A549 (cell line): Measurements from ENCODE around the gene OR1N1. TPM values are rescaled to one million over a fixed set of nuclear protein-coding genes. Genes with fewer than 3 reads are reported as not detected.

Experiments used
- ATAC-seq, 2 experiments: fragments of 200-7000 bp in 1 of 2; fragments of >200 bp in 1 of 2; cut with Nextera tagmentation in 1 of 2; cut with Tn5 transposase in 1 of 2; 3 replicates each; pipeline versions ENCODE4 v1.8.0 to v1.9.1; 2018 to 2020; ENCODE audit warnings: mild to moderate bottlenecking in 1 of 2, moderate library complexity in 1 of 2
- CTCF ChIA-PET: fragments of 300-600 bp; sonication (Branson Sonifier 250); formaldehyde crosslinking; extraction: SDS; loops from one replicate; lab custom pipeline; 2021; ENCODE audit warnings: antibody characterized with exemption, inconsistent platforms; lab: Yijun Ruan, JAX
- POLR2A ChIA-PET: fragments of 350-600 bp; formaldehyde crosslinking; extraction: SDS; loops from one replicate; lab custom pipeline; 2021; ENCODE audit warnings: antibody characterized with exemption, inconsistent platforms; lab: Yijun Ruan, JAX
- DNase-seq, 2 experiments: peaks; one replicate each; pipeline versions ENCODE4 v3.0.0 to v3.0.0-alpha.2; 2011 to 2016; ENCODE audit warnings: low read depth in 1 of 2, low spot score in 1 of 2
- FAIRE-seq: peaks from 2 replicates; lab custom pipeline; 2011; peaks lifted over from hg19 to GRCh38; lab: Jason Lieb, UNC
- H3K27ac ChIP-seq, 2 experiments: fragments of >200 bp; sonication (Bioruptor Twin); formaldehyde crosslinking; 3 replicates each; pipeline ENCODE4 v1.5.1; 2016 to 2017
- H3K4me1 ChIP-seq: fragments of >200 bp; sonication (Bioruptor Twin); formaldehyde crosslinking; 3 replicates; pipeline ENCODE4 v1.6.1; 2016
- H3K4me2 ChIP-seq: fragments of >200 bp; sonication (Bioruptor Twin); formaldehyde crosslinking; 3 replicates; pipeline ENCODE4 v1.6.1; 2016
- H3K4me3 ChIP-seq: fragments of >200 bp; sonication (Bioruptor Twin); formaldehyde crosslinking; 3 replicates; pipeline ENCODE4 v1.5.1; 2016
- H3K9me3 ChIP-seq: fragments of >200 bp; sonication (Bioruptor Twin); formaldehyde crosslinking; 3 replicates; pipeline ENCODE4 v1.6.1; 2016
- BCL3 ChIP-seq: fragments of >200 bp; sonication (Bioruptor Twin); formaldehyde crosslinking; IDR thresholded peaks from 3 replicates; pipeline ENCODE4 v1.6.1; 2016
- CBX8 ChIP-seq: fragments of 200-600 bp; sonication (generic); IDR thresholded peaks from 2 replicates; pipeline ENCODE4 v1.6.1; 2016
- CHD4 ChIP-seq: fragments of 200-600 bp; sonication (generic); IDR thresholded peaks from 2 replicates; pipeline ENCODE4 v1.6.1; 2016; ENCODE audit warnings: antibody characterized with exemption, mild to moderate bottlenecking, borderline replicate concordance
- E2F6 ChIP-seq: IDR thresholded peaks from 2 replicates; pipeline ENCODE4 v1.6.1; 2012; ENCODE audit warnings: low read depth, borderline replicate concordance
- EHF ChIP-seq: fragments of 250-450 bp; sonication (Bioruptor Pico); IDR thresholded peaks from 2 replicates; pipeline ENCODE4 v1.5.0; 2020; ENCODE audit warnings: mild to moderate bottlenecking
- EHMT2 ChIP-seq: fragments of 200-600 bp; sonication (generic); IDR thresholded peaks from 2 replicates; pipeline ENCODE4 v1.6.1; 2016; ENCODE audit warnings: antibody characterized with exemption, low read depth, mild to moderate bottlenecking, moderate library complexity
- ELK1 ChIP-seq: fragments of 150-350 bp; IDR thresholded peaks from 2 replicates; pipeline ENCODE4 v1.6.1; 2014; ENCODE audit warnings: low read depth, mild to moderate bottlenecking, low read length
- ESRRA ChIP-seq: fragments of 150-350 bp; IDR thresholded peaks from 2 replicates; pipeline ENCODE4 v1.6.1; 2014; ENCODE audit warnings: mild to moderate bottlenecking, low read length, borderline replicate concordance
- FOSL2 ChIP-seq, 2 experiments: fragments of 450-650 bp in 1 of 2; fragments of >200 bp in 1 of 2; sonication (Bioruptor Twin) in 1 of 2; formaldehyde crosslinking; IDR thresholded peaks; 2 replicates each; pipeline versions ENCODE4 v1.5.0 to v1.6.1; 2016 to 2020; ENCODE audit warnings: mild to moderate bottlenecking in 1 of 2, moderate library complexity in 1 of 2
- HEYL ChIP-seq: fragments of 250-450 bp; sonication (Bioruptor Pico); IDR thresholded peaks from 2 replicates; pipeline ENCODE4 v1.8.0; 2021; ENCODE audit warnings: mild to moderate bottlenecking, moderate library complexity
- HOXA7 ChIP-seq: fragments of 250-450 bp; sonication (Bioruptor Pico); IDR thresholded peaks from 2 replicates; pipeline ENCODE4 v1.5.0; 2020; ENCODE audit warnings: mild to moderate bottlenecking, moderate library complexity
- HOXB13 ChIP-seq: fragments of 250-450 bp; sonication (Bioruptor Pico); IDR thresholded peaks from 2 replicates; pipeline ENCODE4 v1.5.0; 2020; ENCODE audit warnings: low read depth, mild to moderate bottlenecking, moderate library complexity
- JUN ChIP-seq, 2 experiments: fragments of >200 bp; sonication (Bioruptor Twin); formaldehyde crosslinking; IDR thresholded peaks; 2 replicates in 1 of 2; 3 replicates in 1 of 2; pipeline ENCODE4 v1.6.1; 2016 to 2017
- JUNB ChIP-seq: fragments of >200 bp; sonication (Bioruptor Twin); formaldehyde crosslinking; IDR thresholded peaks from 2 replicates; pipeline ENCODE4 v1.6.1; 2016
- KDM1A ChIP-seq: fragments of 200-600 bp; sonication (generic); IDR thresholded peaks from 2 replicates; pipeline ENCODE4 v1.6.1; 2016; ENCODE audit warnings: low read depth, mild to moderate bottlenecking
- KDM5A ChIP-seq: fragments of 200-600 bp; sonication (generic); IDR thresholded peaks from 2 replicates; pipeline ENCODE4 v1.6.1; 2016; ENCODE audit warnings: antibody characterized with exemption, mild to moderate bottlenecking
- MAFK ChIP-seq: fragments of 450-650 bp; IDR thresholded peaks from 2 replicates; pipeline ENCODE4 v1.6.1; 2014; ENCODE audit not compliant: partially characterized antibody
- MAX ChIP-seq: IDR thresholded peaks from 2 replicates; pipeline ENCODE4 v1.6.1; 2012
- NFE2L2 ChIP-seq: fragments of 150-350 bp; conservative IDR thresholded peaks from 2 replicates; pipeline ENCODE4 v1.6.1; 2014; ENCODE audit warnings: low read length
- PBX3 ChIP-seq: IDR thresholded peaks from 2 replicates; pipeline ENCODE4 v1.6.1; 2012
- PHF8 ChIP-seq: fragments of 200-600 bp; sonication (generic); IDR thresholded peaks from 2 replicates; pipeline ENCODE4 v1.6.1; 2016; ENCODE audit warnings: low read depth, mild to moderate bottlenecking, antibody characterized with exemption, moderate library complexity, borderline replicate concordance
- POLR2AphosphoS2 ChIP-seq: conservative IDR thresholded peaks from 2 replicates; pipeline ENCODE4 v1.6.1; 2012; ENCODE audit warnings: low read length, improper control_type of control experiment, inconsistent platforms
- RAD21 ChIP-seq, 2 experiments: fragments of >200 bp in 1 of 2; sonication (Bioruptor Twin) in 1 of 2; formaldehyde crosslinking in 1 of 2; IDR thresholded peaks in 1 of 2; conservative IDR thresholded peaks in 1 of 2; 2 replicates in 1 of 2; 3 replicates in 1 of 2; pipeline ENCODE4 v1.6.1; 2012 to 2018; ENCODE audit warnings: inconsistent platforms in 1 of 2
- RNF2 ChIP-seq: fragments of 200-600 bp; sonication (generic); IDR thresholded peaks from 2 replicates; pipeline ENCODE4 v1.6.1; 2016; ENCODE audit warnings: low read depth, mild to moderate bottlenecking, antibody characterized with exemption, moderate library complexity, borderline replicate concordance
- SMC3 ChIP-seq: fragments of >200 bp; sonication (Bioruptor Twin); formaldehyde crosslinking; IDR thresholded peaks from 3 replicates; pipeline ENCODE4 v1.6.1; 2018; ENCODE audit warnings: inconsistent platforms
- USF2 ChIP-seq: fragments of 450-650 bp; IDR thresholded peaks from 2 replicates; pipeline ENCODE4 v1.6.1; 2014; ENCODE audit warnings: antibody characterized with exemption
- ZFP36 ChIP-seq: fragments of 450-650 bp; IDR thresholded peaks from 2 replicates; pipeline ENCODE4 v1.6.1; 2014; ENCODE audit warnings: borderline replicate concordance; ENCODE audit not compliant: partially characterized antibody
- ZNF302 ChIP-seq: fragments of 250-450 bp; sonication (Bioruptor Pico); IDR thresholded peaks from 2 replicates; pipeline ENCODE4 v1.9.0; 2021; ENCODE audit warnings: inconsistent platforms, mild to moderate bottlenecking, moderate library complexity
- WGBS: methylation state at CpG from one replicate; pipeline ENCODE4 v1.1.6; 2017; ENCODE audit errors: missing lambda C conversion rate; 5-methylcytosine and 5-hydroxymethylcytosine counted together
- polyA plus RNA-seq, 4 experiments: library from polyadenylated mRNA; depleted of rRNA in 3 of 4; stranded (reverse); fragments of >200 nt; fragmentation: RNase III in 1 of 4; extraction: RNeasy Plus Mini Kit Qiagen cat#74134 plus additional on column Dnase treatment in 1 of 4; gene quantifications; 2 replicates in 3 of 4; 3 replicates in 1 of 4; pipeline ENCODE4 v1.2.3, GENCODE V29; 2011 to 2017

Gene OR1N1
- polyA plus RNA-seq, 2 of the 4 experiments (the other 2 are of a cell fraction): not detected

GRCh38 chr9:122518226-122518625 is 8.9 kb downstream of the OR1N1 start:
- no peaks in the 10 kb centered on the region for H3K9me3 ChIP-seq
- 5% methylated on average over 2 of the region's 2 CpGs for WGBS
- no peak for FAIRE-seq

GRCh38 chr9:122510502-122510901 is 16.6 kb downstream of the OR1N1 start, which contains the start of gene OR1J2:
Gene OR1J2, plus strand, starts transcription at chr9:122510802. Its CDS starts 0 bp downstream, at chr9:122510802.
- H3K4me1 ChIP-seq: no peaks in the 10 kb centered on the region
- DNase-seq (no peak), ATAC-seq (no peak), FAIRE-seq (no peak)
- POLR2A ChIA-PET: no interaction called here
- H3K9me3 ChIP-seq: no peaks in the 10 kb centered on the region
- no peak within 1 kb of the TSS for H3K27ac ChIP-seq
- no peak within 1 kb of the TSS for H3K4me3 ChIP-seq
- no peak for TF ChIP-seq MAFK
- TF ChIP-seq USF2: no peak
- no peak for TF ChIP-seq EHF
- no peak for TF ChIP-seq PBX3
- no peak for TF ChIP-seq CHD4
- TF ChIP-seq JUN (IDR thresholded peaks at IDR 0.05): no peak
- TF ChIP-seq ZNF302 (CRISPR knock-in tag): no peak
- TF ChIP-seq KDM5A: no peak
- TF ChIP-seq EHMT2: no peak
- no peak for TF ChIP-seq KDM1A
- TF ChIP-seq HEYL (CRISPR knock-in tag): no peak
- no peak for TF ChIP-seq RAD21 (conservative IDR thresholded peaks at IDR 0.05 in 1 of 2, IDR thresholded peaks at IDR 0.05 in 1 of 2)
- TF ChIP-seq POLR2AphosphoS2: no peak
- TF ChIP-seq CBX8: no peak
- CTCF ChIA-PET: no interaction called here
- no peak within 1 kb of the TSS for H3K4me2 ChIP-seq
- 33% methylated on average over 6 of the region's 6 CpGs for WGBS

More at GRCh38 chr9:122518226-122518625, 8.9 kb downstream of the OR1N1 start:
- no peak overlapping the region for H3K4me3 ChIP-seq
- H3K27ac ChIP-seq: no peak overlapping the region
- no peak overlapping the region for H3K4me2 ChIP-seq
- no peak for ATAC-seq
- CTCF ChIA-PET: no interaction called here
- POLR2A ChIA-PET: no interaction called here
- TF ChIP-seq SMC3 (no peak), BCL3 (no peak), ELK1 (no peak), NFE2L2 (no peak), E2F6 (no peak), HOXA7 (CRISPR knock-in tag) (no peak), ZFP36 (no peak), PHF8 (no peak), RNF2 (no peak), CBX8 (no peak), POLR2AphosphoS2 (no peak), FOSL2 (IDR thresholded peaks at IDR 0.05) (no peak), FOSL2 (CRISPR knock-in tag; IDR thresholded peaks at IDR 0.05) (no peak), MAX (no peak), HOXB13 (no peak), USF2 (no peak), ESRRA (no peak), JUN (IDR thresholded peaks at IDR 0.05) (no peak), JUNB (no peak)
- TF ChIP-seq, all 56 proteins: peak for 0
- DNase-seq: no peak
- H3K4me1 ChIP-seq: no peaks in the 10 kb centered on the region
